ENCODE measurements around the gene VAV1.
"Not testable (repeated sequence)": the region's sequence is repeated elsewhere in the genome, so short reads cannot be mapped to it uniquely, and the experiment has no call there.

The VAV1 gene

DNA sequence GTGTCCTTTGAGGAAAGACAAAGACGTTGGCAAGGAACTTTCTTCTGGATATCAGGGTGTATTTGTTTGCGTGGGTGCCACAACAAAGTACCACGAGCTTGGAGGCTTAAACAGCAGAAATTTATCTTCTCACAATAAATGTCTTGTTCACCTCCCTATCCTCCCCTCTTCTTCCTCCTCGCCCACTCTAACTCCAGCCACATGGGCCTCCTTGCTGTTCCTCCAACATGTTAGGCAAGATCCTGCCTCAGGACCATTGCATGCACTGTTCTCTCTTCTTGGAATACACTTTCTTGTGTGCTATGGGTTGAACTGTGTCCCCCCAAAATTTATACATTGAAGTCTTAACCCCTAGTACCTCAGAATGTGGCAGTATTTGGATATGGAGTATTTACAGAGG lies 45.7 kb downstream of the VAV1 start:
- no peak for DNase-seq (ENCODE audit: low read depth, low spot score)

DNA sequence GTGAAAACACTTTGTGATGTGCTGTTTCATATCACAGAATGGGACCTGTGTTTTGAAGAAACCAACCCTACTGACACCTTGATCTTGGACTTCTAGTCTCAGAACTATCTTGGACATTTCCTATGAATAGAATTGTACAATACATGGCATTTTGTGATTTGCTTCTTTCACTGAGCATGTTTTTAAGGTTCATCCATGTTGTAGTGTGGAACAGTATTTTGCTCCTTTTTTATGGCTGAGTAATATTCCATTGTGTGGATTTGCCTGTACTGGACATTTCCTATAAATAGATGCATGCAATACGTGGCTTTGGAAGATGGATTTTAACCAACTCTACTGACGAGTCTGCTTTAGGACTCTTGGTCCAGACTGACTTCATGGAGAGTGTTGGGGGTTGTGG lies 46.8 kb downstream of the VAV1 start:
- no peak for DNase-seq (ENCODE audit: low read depth, low spot score)

DNA sequence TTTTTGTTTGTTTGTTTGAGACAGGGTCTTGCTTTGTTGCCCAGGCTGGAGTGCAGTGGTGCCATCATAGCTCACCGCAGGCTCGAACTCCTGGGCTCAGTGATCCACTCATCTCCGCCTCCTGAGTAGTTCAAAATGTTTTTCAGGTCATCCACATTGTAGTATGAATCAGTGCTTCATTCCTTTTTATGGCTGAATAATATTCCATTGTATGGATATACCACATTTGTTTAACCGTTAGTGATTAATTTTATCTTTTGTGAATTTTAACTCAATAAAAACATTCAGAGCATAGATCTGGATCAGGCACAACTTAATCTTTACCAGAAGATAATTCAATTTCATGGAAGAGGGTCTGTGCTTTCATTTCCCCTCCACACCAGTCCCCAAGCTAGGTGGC lies 47.7 kb downstream of the VAV1 start:
- no peak for DNase-seq (ENCODE audit: low read depth, low spot score)

DNA sequence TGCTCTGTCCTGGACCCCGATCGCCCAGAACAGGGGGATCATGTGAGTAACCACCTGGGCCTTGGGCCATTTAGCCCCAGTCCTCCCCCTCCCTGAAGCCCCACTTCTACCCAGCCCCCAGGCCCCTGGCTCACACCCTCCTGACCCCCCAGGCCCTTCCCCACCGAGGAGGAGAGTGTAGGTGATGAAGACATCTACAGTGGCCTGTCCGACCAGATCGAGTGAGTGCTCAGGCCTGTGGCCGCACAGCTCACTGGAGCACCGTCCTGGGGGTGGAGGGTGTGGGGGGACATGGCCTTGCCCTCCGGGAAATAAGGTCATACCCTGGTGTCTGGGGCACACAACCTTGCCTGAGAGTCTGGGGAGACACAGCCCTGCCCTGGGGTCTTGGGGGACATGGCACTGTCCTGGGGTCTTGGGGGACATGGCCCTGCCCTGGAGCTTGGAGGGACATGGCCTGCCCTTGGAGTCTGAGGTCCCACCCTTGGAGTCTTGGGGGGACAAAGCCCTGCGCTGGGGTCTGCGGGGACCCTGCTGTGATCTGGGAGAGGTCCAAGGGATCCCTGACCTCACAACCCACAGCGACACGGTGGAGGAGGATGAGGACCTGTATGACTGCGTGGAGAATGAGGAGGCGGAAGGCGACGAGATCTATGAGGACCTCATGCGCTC lies 49.3 kb downstream of the VAV1 start:
- DNase-seq (ENCODE audit: low read depth, low spot score): no peak

DNA sequence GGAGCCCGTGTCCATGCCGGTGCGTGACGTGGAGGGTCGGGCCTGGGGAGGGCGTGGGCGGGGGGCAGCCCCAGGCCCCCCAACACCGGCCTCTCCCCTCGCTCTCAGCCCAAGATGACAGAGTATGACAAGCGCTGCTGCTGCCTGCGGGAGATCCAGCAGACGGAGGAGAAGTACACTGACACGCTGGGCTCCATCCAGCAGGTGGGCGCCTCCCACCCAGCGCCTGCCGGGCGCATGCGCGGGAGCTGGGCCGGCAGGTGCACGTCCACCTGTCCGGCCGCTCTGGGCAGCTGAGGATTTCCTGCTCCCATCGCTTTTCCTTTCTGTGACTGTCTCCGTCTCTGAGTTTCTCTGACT lies 49.8 kb downstream of the VAV1 start:
- no peak for DNase-seq (ENCODE audit: low read depth, low spot score)

DNA sequence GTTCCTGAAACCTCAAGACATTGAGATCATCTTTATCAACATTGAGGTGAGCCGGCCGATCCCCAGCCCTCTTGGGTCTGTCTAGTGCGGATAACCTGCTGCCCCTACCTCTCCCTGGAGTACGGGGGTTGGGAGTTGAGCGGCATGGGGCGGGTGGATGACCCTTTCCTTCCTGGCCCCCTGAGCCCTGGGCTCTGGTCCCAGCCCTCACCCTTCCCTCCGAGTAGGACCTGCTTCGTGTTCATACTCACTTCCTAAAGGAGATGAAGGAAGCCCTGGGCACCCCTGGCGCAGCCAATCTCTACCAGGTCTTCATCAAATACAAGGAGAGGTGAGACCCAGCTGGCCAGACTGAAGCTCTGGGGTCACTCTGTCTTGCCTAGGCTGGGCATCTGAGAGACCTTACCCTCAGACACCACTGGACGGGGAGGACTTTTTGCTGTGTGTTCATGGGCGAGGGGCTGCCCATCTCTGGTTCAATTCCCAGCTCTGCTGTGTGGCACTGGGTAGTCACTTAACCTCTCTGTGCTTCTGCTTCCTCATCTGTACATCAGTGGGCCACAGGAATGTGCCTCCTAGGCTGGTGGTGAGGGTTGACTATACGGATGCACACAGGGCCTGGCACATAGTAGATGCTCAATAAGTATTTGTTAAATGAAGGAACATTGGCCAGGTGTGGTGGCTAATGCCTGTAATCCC lies 52.7 kb downstream of the VAV1 start:
- DNase-seq (ENCODE audit: low read depth, low spot score): no peak

DNA sequence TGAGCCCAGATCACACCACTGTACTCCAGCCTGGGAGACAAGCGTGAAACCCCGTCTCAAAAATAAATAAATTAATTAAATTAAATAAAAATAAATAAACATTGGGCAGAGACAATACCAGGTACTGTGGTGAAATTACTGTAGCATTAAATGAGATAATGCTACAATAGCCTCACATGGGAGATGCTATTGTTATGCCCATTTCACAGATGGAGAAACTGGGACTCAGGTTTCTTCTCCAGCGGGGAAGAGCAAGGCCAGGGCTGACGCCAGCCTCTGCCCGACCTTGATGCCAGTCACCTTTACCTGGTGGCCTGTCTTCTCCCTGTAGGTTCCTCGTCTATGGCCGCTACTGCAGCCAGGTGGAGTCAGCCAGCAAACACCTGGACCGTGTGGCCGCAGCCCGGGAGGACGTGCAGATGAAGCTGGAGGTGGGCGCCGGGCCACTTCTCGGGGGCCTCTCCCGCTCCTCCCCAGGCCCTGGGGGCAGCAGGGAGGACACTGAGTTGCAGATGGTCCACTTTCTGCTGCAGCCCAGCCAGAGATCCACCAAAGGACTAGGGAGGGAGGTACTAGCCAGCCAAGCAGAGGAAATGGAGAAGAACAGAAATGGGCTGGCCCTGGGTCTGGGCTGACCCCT lies 53.9 kb downstream of the VAV1 start:
- no peak for DNase-seq (ENCODE audit: low read depth, low spot score)

DNA sequence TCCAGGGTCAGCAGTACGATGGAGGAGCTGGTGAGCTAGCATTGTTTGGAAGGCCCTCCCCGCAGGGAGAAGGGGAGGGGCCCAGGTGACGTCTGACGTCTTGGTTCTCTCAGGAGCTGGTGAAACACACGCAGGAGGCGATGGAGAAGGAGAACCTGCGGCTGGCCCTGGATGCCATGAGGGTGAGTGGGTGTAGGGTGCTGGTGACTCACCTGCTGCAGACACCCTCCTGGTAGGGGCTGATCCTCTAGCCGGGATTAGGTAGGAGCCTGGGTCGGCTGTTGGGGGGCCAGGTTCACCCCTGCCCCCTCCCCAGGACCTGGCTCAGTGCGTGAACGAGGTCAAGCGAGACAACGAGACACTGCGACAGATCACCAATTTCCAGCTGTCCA lies 55.8 kb downstream of the VAV1 start:
- no peak for DNase-seq (ENCODE audit: low read depth, low spot score)

DNA sequence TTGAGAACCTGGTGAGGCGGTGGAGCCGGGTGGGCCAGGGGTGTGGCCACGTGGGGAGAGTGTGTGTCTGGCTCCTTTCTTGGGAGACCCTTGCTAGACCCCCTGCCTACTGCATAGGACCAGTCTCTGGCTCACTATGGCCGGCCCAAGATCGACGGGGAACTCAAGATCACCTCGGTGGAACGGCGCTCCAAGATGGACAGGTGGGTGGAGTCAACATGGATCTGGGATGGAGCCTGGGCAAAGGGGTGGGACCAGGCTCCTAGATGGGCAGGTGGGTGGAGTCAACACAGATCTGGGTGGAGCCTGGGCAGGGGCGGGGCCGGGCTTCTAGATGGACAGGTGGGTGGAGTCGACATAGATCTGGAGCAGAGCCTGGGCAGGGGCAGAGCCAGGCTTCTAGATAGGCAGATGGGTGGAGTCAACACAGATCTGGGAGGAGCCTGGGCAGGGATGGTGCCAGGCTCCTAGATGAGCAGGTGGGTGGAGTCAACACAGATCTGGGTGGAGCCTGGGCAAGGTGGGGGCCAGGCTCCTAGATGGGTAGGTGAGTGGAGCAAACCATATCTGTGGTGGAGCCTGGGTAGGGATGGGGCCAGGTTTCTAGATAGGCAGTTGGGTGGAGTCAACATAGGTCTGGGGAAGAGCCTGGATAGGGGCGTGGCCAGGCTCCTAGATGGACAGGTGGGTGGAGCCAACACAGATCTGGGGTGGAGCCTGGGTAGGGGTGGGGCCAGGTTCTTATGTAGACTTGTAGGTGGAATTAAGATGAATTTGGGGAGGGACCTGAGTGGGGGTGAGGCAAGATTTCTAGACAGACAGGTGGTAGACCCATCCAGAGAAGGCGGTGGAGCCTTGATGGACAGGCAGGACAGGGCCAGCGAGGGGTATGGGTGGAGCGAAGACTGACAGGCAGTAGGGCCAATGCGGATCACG lies 56.5 kb downstream of the VAV1 start:
- no peak for DNase-seq (ENCODE audit: low read depth, low spot score)

DNA sequence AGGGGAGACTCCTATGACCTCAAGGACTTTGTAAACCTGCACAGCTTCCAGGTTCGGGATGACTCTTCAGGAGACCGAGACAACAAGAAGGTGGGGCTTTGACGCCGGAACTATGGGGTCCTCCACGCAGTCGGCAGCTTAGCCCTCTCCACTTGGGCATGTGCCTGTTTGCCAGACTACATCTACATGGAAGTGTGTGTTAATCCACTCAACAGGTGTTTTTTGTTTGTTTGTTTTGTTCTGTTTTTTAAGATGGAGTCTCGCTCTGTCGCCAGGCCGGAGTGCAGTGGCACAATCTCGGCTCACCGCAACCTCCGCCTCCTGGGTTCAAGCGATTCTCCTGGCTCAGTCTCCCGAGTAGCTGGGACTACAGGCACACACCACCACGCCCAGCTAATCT lies 57.3 kb downstream of the VAV1 start:
- DNase-seq (ENCODE audit: low read depth, low spot score): not testable (repeated sequence)

DNA sequence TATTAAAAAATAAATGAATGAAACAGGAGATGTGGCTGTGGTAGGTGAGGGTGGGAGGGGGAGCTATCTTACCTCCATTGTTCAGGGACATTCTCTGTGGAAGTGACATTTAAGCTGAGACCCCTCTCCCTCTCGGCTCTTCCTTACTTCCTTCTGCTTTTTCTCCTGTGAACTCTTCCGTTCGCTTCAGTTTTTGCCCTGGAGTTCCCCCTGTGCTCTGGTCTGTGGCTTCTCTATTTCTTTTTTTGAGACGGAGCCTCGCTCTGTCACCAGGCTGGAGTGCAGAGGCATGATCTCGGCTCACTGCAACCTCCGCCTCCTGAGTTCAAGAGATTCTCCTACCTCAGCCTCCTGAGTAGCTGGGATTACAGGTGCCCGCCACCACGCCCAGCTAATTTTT lies 58.6 kb downstream of the VAV1 start:
- DNase-seq (ENCODE audit: low read depth, low spot score): not testable (repeated sequence)

DNA sequence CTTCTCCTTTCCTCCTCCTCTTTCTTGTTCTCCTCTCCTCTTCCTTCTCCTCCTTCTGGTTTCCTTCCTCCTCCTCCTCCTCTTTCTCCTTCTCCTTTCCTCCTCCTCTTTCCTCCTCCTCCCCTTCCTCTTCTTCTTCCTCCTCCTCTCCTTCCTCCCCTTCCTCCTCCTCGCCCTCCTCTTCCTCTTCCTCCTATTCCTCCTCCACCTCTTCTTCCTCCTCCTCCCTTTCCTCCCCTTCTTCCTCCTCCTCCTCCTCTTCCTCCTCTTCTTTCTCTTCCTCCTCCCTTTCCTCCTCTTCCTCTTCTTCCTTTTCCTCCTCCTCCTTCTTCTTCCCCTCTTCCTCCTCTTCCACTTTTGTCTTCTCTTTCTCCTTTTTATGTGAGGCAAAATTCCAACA lies 59.9 kb downstream of the VAV1 start:
- no peak for DNase-seq (ENCODE audit: low read depth, low spot score)

DNA sequence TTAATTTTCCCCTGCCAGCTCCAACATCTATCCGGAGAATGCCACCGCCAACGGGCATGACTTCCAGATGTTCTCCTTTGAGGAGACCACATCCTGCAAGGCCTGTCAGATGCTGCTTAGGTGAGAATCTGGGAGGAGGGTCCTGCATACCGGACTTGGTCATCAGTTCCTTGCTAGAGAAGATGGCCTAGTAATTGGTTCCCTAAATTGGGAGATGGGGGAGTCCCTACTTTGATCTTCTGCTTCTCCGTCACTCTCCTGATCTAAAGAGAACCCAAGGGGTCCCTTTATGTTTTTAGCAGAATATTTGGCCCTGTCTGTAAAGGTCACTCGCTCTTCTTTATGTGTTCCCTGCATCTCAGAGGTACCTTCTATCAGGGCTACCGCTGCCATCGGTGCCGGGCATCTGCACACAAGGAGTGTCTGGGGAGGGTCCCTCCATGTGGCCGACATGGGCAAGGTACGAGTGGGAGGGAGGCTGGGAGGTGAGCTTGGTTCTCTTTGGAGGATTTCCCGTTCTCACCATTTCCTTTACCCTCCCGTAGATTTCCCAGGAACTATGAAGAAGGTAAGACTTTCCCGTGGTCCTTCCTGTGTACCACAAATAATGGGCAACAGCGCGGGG lies 60.8 kb downstream of the VAV1 start:
- DNase-seq (ENCODE audit: low read depth, low spot score): no peak

DNA sequence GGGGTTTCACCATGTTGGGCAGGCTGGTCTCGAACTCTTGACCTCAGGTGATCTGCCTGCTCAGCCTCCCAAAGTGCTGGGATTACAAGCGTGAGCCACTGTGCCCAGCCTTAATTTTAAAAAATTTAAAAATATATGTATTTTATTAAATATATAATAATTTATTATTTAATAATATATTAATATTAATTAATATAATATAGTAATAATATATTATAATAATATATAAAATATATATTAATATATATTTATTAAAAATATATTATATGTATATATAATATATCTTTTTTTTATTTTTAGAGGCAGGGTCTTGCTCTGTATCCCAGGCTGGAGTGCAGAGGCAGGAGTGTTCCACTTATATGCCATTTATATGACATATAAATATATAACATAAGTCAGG lies 61.9 kb downstream of the VAV1 start:
- no peak for DNase-seq (ENCODE audit: low read depth, low spot score)

DNA sequence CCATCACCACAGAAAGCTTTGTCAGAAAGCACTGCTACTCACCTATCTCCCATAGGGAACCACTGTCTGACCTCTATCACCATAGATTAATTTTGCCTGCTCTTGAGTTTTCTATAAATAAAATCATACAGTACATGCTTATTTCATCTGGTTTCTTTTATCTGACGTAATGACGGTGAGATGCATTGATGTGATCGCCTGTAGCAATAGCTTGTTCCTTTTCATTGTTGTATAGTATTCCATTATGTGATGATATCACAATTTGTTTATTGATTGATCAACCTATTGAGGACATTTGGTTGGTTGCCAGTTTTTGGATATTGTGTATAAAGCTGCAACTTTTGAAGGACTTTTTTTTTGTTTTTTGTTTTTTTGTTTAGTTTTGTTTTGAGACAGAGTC lies 63.0 kb downstream of the VAV1 start:
- no peak for DNase-seq (ENCODE audit: low read depth, low spot score)

DNA sequence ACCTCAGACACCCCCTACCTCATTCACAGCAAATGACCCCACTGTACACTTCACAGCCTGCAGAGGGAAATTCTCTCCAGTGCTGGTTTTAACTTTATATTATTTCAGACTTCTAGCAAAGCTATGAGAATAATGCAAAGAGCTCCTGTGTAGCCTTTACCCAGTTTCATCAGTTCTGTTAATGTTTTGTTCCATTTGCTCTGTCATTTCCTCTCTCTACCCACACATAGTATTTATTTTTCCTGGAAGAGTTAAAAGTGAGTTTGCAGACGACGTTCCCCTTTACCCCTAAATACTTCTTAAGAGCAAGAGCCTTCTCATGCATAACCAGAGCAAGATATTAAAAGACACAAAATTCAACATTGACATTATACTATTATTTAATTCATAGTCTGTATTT lies 65.0 kb downstream of the VAV1 start:
- DNase-seq (ENCODE audit: low read depth, low spot score): no peak

DNA sequence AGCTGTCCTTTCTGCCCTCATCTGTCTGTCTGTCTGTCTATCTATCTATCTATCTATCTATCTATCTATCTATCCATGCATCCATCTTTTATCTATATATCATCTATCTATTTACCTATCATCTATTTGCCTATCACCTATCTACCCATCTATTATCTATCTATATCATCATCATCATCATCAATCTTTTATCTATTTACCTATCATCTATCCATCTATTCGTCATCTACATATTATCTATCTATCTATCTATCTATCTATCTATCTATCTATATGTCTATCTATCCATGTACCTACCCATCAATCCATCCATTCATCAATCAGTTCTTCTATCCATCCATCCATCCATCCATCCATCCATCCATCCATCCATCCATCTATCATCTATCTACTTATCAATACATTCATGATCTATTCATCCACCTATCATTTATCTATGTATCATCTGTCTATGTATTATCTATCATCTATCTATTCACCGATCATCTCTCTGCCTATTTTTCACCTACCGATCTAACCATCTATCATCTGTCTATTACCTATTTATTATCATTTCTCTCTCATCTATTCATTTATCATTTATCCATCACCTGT lies 65.7 kb downstream of the VAV1 start:
- no peak for DNase-seq (ENCODE audit: low read depth, low spot score)

DNA sequence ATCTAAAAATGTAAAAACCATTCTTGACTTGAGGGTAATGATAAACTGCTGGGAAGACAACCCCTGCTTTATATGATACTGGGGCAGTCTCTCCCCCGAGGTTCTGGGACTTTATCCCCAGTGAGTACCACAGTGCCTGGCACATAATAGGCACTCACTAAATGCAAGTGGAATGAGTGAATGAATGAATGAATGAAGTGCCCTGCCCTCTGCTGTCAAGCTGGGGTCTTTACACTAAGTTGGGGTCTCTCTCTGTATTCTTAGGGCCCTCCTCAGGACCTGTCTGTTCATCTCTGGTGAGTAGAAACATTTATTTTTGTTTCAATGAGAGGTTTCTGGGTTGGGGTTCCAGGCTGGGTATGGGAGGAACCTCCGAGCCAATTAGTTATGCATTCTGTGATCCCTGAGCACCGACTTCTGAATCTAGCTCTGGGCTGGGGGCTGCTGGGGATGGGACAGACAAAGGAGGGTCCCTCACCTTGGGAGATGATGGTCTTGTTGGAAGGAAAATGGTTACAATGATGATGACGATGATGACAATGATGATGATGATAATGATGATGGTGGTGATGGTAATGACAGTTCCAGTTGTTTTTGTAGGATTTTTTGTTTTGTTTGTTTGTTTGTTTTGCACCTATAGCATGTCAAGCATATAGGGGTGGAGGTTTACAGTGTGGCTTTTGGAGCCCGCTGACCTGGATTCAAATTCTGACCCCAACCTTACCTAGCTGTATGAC lies 70.5 kb downstream of the VAV1 start:
- no peak for DNase-seq (ENCODE audit: low read depth, low spot score)

DNA sequence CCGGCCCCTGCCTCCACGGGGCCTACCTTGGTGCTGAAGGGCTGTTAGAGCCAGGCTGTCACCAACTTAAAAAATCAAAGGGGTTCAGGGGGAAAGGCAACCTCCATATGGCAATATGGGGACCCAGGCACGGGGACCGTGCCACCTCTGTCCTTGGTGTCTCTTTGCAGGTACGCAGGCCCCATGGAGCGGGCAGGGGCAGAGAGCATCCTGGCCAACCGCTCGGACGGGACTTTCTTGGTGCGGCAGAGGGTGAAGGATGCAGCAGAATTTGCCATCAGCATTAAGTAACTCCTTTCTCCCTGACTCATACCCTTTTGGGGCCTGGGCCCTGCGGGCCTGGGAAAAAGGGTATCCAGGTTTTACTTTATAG lies 75.3 kb downstream of the VAV1 start:
- no peak for DNase-seq (ENCODE audit: low read depth, low spot score)

DNA sequence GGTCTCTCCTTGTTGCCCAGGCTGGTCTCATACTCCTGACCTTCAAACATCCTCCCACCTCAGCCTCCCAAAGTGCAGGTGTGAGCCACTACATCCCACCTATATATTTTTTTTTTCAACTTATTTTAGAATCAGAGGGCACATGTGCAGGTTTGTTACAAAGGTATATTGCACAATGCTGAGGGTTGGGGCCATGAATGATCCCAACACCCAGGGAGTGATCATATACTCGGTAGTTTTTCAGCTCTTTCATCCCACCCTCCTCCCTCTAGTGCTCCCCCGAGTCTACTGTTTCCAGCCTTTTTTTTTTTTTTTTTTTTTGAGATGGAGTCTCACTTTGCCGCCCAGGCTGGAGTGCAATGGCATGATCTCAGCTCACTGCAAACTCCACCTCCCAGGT lies 76.5 kb downstream of the VAV1 start:
- no peak for DNase-seq (ENCODE audit: low read depth, low spot score)

DNA sequence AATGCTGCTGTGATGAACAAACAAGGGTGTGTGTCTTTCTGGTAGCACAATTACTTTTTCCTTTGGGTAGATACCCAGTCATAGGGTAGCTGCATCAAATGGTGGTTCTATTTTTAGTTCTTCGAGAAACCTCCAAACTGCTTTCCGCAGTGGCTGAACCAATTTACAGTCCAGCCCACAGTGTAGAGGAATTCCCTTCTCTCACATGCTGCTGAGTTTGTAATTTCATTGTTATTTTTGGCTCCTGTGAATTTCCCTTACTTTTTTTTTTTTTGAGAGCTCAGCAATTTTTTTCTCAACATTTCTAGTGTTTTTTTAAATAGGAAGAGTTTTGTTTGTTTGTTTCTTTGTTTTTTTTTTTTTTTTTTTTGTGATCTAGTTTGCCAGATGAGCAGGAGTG lies 77.4 kb downstream of the VAV1 start:
- DNase-seq (ENCODE audit: low read depth, low spot score): no peak
